Neural cell (in vitro differentiated cells): Measurements from ENCODE around the gene SLC34A3.

Experiments
- CTCF ChIP-seq: fragments of 450-650 bp; IDR thresholded peaks from 2 replicates; pipeline ENCODE4 v1.5.1; 2014; ENCODE audit warnings: antibody characterized with exemption, mild to moderate bottlenecking, moderate library complexity; ENCODE audit not compliant: poor library complexity, severe bottlenecking
- EP300 ChIP-seq: fragments of 450-650 bp; conservative IDR thresholded peaks from 2 replicates; pipeline ENCODE4 v1.6.1; 2014; ENCODE audit warnings: antibody characterized with exemption, mild to moderate bottlenecking, moderate library complexity; ENCODE audit not compliant: poor library complexity, severe bottlenecking
- EZH2 ChIP-seq: fragments of 200-600, 300-800 bp; shearing (Covaris generic), sonication (generic); IDR thresholded peaks from 2 replicates; pipeline ENCODE4 v1.6.1; 2014; ENCODE audit warnings: antibody characterized with exemption, low read length, borderline replicate concordance, mild to moderate bottlenecking; ENCODE audit not compliant: insufficient read depth, poor library complexity, severe bottlenecking
- SMC3 ChIP-seq: fragments of 450-650 bp; conservative IDR thresholded peaks from 2 replicates; pipeline ENCODE4 v1.6.1; 2014; ENCODE audit warnings: antibody characterized with exemption, mild to moderate bottlenecking, moderate library complexity; ENCODE audit not compliant: poor library complexity

GRCh38 chr9:137186385-137186784 is 44.3 kb upstream of the SLC34A3 start:
- TF ChIP-seq EP300 (no peak), CTCF (no peak), EZH2 (no peak), SMC3 (no peak)
